ENCODE results near the gene NOP53. TPM values are rescaled to one million over a fixed set of nuclear protein-coding genes. Genes with fewer than 3 reads are reported as not detected.

NOP53 gene
- total and polyA plus RNA-seq, 2 of the 8 experiments (the other 6 are each of a cell fraction or from before 2014, with no cell fraction given), result 107 to 245 TPM

DNA sequence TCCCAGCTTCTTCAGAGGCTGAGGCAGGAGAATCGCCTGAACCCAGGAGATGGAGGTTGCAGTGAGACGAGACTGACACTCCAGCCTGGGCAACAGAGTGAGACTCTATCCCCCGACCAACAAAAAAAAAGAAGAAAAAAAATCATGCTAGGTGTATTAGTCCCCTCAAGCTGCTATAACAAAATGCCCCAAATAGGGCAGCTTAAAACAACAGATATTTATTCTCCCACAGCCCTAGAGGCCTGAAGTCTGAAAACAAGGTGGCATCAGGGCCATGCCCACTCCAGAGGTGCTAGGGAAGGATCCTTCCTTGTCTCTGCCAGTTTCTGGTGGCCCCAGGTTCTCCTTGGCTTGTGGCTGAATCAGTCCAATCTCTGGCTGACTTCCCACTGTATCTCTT is 40.7 kb upstream of the NOP53 start:
- no peak overlapping the region for H3K4me3 ChIP-seq (ENCODE audit: extremely low read depth in 1 of 4, insufficient read depth in 2 of 4, low read depth in 3 of 4, low read length in 4 of 4)
- H3K23ac ChIP-seq (ENCODE audit: insufficient read length), result no peak overlapping the region
- no peak overlapping the region for H3K56ac ChIP-seq (replicated peaks; ENCODE audit: insufficient read length, low read depth, low read length)
- TF ChIP-seq EGR1 (IDR thresholded peaks at IDR 0.05; ENCODE audit: borderline replicate concordance, low read depth, low read length) (no peak), TBP (IDR thresholded peaks at IDR 0.05; ENCODE audit: low read depth, low read length) (no peak), RAD21 (IDR thresholded peaks at IDR 0.05 in 1 of 2, conservative IDR thresholded peaks at IDR 0.05 in 1 of 2; ENCODE audit: low read depth in 2 of 2, low read length in 2 of 2) (no peak), HDAC2 (IDR thresholded peaks at IDR 0.05; ENCODE audit: borderline replicate concordance in 1 of 2, low read depth in 2 of 2, low read length in 2 of 2) (no peak), KDM4A (IDR thresholded peaks at IDR 0.05; ENCODE audit: low read depth, low read length, severe bottlenecking) (no peak), CREB1 (IDR thresholded peaks at IDR 0.05) (no peak)
- TF ChIP-seq, protein P1, sequence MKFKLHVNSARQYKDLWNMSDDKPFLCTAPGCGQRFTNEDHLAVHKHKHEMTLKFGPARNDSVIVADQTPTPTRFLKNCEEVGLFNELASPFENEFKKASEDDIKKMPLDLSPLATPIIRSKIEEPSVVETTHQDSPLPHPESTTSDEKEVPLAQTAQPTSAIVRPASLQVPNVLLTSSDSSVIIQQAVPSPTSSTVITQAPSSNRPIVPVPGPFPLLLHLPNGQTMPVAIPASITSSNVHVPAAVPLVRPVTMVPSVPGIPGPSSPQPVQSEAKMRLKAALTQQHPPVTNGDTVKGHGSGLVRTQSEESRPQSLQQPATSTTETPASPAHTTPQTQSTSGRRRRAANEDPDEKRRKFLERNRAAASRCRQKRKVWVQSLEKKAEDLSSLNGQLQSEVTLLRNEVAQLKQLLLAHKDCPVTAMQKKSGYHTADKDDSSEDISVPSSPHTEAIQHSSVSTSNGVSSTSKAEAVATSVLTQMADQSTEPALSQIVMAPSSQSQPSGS (IDR thresholded peaks at IDR 0.05; ENCODE audit: low read length), result no peak
- TF ChIP-seq, protein P2, sequence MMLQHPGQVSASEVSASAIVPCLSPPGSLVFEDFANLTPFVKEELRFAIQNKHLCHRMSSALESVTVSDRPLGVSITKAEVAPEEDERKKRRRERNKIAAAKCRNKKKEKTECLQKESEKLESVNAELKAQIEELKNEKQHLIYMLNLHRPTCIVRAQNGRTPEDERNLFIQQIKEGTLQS (IDR thresholded peaks at IDR 0.05; ENCODE audit: insufficient read depth, low read depth, low read length), result no peak
- H3K4ac ChIP-seq (replicated peaks; ENCODE audit: insufficient read length, low read depth, low read length), result no peak overlapping the region
- ChIA-PET CTCF (ENCODE audit: partially characterized antibody) (interaction anchor here (0.6 to 24.9 kb wide), 10 partner anchors 8 to 265 kb away, joined by 3 to 436 read pairs (median 17); partner anchors contain the start of genes EHD2 and KPTN), POLR2A (ENCODE audit: partially characterized antibody) (interaction anchor here (1.3 kb wide), 1 partner anchor 47 kb away, joined by 3 read pairs; no protein-coding TSS in a partner anchor)
- no peaks in the 10 kb centered on the region for H3K27me3 ChIP-seq (replicated peaks in 1 of 4; ENCODE audit: control insufficient read depth in 3 of 4, extremely low read depth in 1 of 4, insufficient read depth in 3 of 4, low read length in 3 of 4)
- FAIRE-seq (no peak), DNase-seq (ENCODE audit: low read depth in 1 of 2, low spot score in 2 of 2) (no peak)
- H3K14ac ChIP-seq (ENCODE audit: insufficient read length), result no peak overlapping the region
- no peak overlapping the region for H4K91ac ChIP-seq (replicated peaks; ENCODE audit: insufficient read length, low read length)
- no peak overlapping the region for H3K4me2 ChIP-seq (ENCODE audit: insufficient read depth in 1 of 2, low read depth in 2 of 2, low read length in 2 of 2)
- no peak overlapping the region for H3K27ac ChIP-seq (ENCODE audit: low read depth, low read length)
- H4K20me1 ChIP-seq (replicated peaks in 1 of 2; ENCODE audit: control insufficient read depth in 1 of 2, insufficient read depth in 2 of 2, low read length in 2 of 2), result no peaks in the 10 kb centered on the region
- 0 out of 2 replicates have a peak overlapping the region, but pooled peaks have one; percentile 35 for H4K8ac ChIP-seq (ENCODE audit: extremely low read depth, insufficient read depth, low read length)
- peaks cover 0 to 19% (median 3%) of the 10 kb centered on the region in 4 experiments; a peak in 5 of 8 replicates for H3K36me3 ChIP-seq (ENCODE audit: control insufficient read depth in 2 of 4, insufficient read depth in 4 of 4, low read length in 3 of 4)
- no peaks in the 10 kb centered on the region for H3K4me1 ChIP-seq (replicated peaks in 1 of 4; ENCODE audit: control insufficient read depth in 3 of 4, insufficient read depth in 4 of 4, low read length in 3 of 4)
- H3K9ac ChIP-seq (replicated peaks in 1 of 4; ENCODE audit: extremely low read depth in 1 of 4, low read depth in 3 of 4, low read length in 3 of 4), result no peak overlapping the region
- H3K18ac ChIP-seq (ENCODE audit: extremely low read depth, low read length), result no peak overlapping the region
- no peak overlapping the region for H2BK20ac ChIP-seq (ENCODE audit: low read length)
- H2BK5ac ChIP-seq (ENCODE audit: low read depth, low read length), result no peak overlapping the region
- no peak overlapping the region for H4K5ac ChIP-seq (ENCODE audit: insufficient read length, low read depth, low read length)
- 87% methylated on average over 3 of the region's 3 CpGs; no CpG with 5 or more reads in 1 of the 2 experiments for WGBS, 2 experiments (ENCODE audit: extremely low coverage in 1 of 2, insufficient coverage in 1 of 2, insufficient read length in 1 of 2, insufficient replicate concordance in 2 of 2, low coverage in 1 of 2, low lambda C conversion rate in 2 of 2, missing lambda C conversion rate in 1 of 2)
- no peak overlapping the region for H2BK120ac ChIP-seq (replicated peaks; ENCODE audit: low read depth, low read length)
- H2BK12ac ChIP-seq (ENCODE audit: low read depth, low read length), result no peak overlapping the region
- no peaks in the 10 kb centered on the region for H3K23me2 ChIP-seq (ENCODE audit: low read depth, low read length)
- no peaks in the 10 kb centered on the region for H3K79me2 ChIP-seq (ENCODE audit: control insufficient read depth in 1 of 2, insufficient read depth in 2 of 2, low read length in 2 of 2)
- H3K9me3 ChIP-seq (ENCODE audit: insufficient read depth in 2 of 2, low read depth in 1 of 2, low read length in 1 of 2), result no peaks in the 10 kb centered on the region
- H3K79me1 ChIP-seq (ENCODE audit: low read depth, low read length), result no peaks in the 10 kb centered on the region
- no peak overlapping the region for H2BK15ac ChIP-seq (ENCODE audit: low read length)
- H2AK5ac ChIP-seq (ENCODE audit: low read depth, low read length), result no peak overlapping the region
- no peak overlapping the region for H2AFZ ChIP-seq (ENCODE audit: low read length)
